IMR-90 (cell line): ENCODE data around the gene LBH.

Experiments
- CEBPB ChIP-seq: IDR thresholded peaks from 2 replicates; pipeline ENCODE4 v1.6.1; 2012; ENCODE audit warnings: low read depth, low read length, improper control_type of control experiment
- CTCF ChIP-seq: conservative IDR thresholded peaks from 2 replicates; pipeline ENCODE4 v1.5.1; 2012; ENCODE audit warnings: mild to moderate bottlenecking, low read depth, low read length, improper control_type of control experiment
- ELK1 ChIP-seq: fragments of 150-350 bp; IDR thresholded peaks from 2 replicates; pipeline ENCODE4 v1.6.1; 2016; ENCODE audit warnings: low read depth, mild to moderate bottlenecking, low read length, moderate library complexity, borderline replicate concordance
- MAFK ChIP-seq: IDR thresholded peaks from 2 replicates; pipeline ENCODE4 v1.6.1; 2012; ENCODE audit warnings: low read depth, low read length, improper control_type of control experiment
- POLR2A ChIP-seq: IDR thresholded peaks from 2 replicates; pipeline ENCODE4 v1.6.1; 2012; ENCODE audit warnings: mild to moderate bottlenecking, low read depth, low read length
- RCOR1 ChIP-seq: IDR thresholded peaks from 2 replicates; pipeline ENCODE4 v1.6.1; 2012; ENCODE audit warnings: mild to moderate bottlenecking, low read length, improper control_type of control experiment; ENCODE audit not compliant: insufficient replicate concordance
- RFX5 ChIP-seq: IDR thresholded peaks from 2 replicates; pipeline ENCODE4 v1.8.0; 2012; ENCODE audit warnings: low read depth, mild to moderate bottlenecking, low read length, moderate library complexity

GRCh38 chr2:30235859-30236535 is 4.7 kb downstream of the LBH start:
- TF ChIP-seq CTCF: no peak
- TF ChIP-seq RCOR1: no peak
- no peak for TF ChIP-seq ELK1
- no peak for TF ChIP-seq POLR2A
- no peak for TF ChIP-seq CEBPB
- TF ChIP-seq RFX5: no peak
- TF ChIP-seq MAFK: no peak
